ENCODE results near the gene CACNA2D3. TPM values are rescaled to one million over a fixed set of nuclear protein-coding genes. Genes with fewer than 3 reads are reported as not detected.
"Not testable (repeated sequence)": the region's sequence is repeated elsewhere in the genome, so short reads cannot be mapped to it uniquely, and the experiment has no call there.

CACNA2D3 gene
- total RNA-seq, 2 donors from 2014 or later = 1.1 to 5.9 TPM

DNA sequence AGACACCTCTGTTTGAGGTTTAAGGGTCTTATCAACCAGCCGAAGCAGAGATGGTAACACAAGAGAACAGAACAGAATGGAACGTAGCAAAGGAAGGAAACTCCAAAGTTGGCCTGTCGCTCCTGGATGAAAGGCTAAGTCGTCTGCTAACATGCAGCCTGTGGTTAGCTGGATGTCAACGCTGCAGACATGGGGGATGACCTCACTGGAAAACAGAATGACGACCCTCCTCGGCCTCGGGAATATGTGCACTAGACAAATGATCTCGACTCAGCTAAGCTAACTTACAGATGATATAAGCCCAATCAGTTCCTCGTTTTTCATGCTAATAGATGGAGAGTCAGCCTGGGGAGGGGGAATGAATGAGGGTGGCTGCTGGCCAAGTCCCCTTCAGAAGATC, 983.3 kb downstream of the CACNA2D3 start:
- TF ChIP-seq, protein P1, sequence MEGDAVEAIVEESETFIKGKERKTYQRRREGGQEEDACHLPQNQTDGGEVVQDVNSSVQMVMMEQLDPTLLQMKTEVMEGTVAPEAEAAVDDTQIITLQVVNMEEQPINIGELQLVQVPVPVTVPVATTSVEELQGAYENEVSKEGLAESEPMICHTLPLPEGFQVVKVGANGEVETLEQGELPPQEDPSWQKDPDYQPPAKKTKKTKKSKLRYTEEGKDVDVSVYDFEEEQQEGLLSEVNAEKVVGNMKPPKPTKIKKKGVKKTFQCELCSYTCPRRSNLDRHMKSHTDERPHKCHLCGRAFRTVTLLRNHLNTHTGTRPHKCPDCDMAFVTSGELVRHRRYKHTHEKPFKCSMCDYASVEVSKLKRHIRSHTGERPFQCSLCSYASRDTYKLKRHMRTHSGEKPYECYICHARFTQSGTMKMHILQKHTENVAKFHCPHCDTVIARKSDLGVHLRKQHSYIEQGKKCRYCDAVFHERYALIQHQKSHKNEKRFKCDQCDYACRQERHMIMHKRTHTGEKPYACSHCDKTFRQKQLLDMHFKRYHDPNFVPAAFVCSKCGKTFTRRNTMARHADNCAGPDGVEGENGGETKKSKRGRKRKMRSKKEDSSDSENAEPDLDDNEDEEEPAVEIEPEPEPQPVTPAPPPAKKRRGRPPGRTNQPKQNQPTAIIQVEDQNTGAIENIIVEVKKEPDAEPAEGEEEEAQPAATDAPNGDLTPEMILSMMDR (IDR thresholded peaks at IDR 0.05) = no peak
- no peak for TF ChIP-seq POLR2A (IDR thresholded peaks at IDR 0.05)
- TF ChIP-seq POLR2AphosphoS5 (IDR thresholded peaks at IDR 0.05) = no peak
- no peaks in the 10 kb centered on the region for H3K36me3 ChIP-seq
- no peaks in the 10 kb centered on the region for H3K9me3 ChIP-seq
- WGBS = 89% methylated on average over 10 of the region's 10 CpGs
- DNase-seq (ENCODE audit: low spot score) = no peak
- H3K4me3 ChIP-seq = no peak overlapping the region
- intact Hi-C loops (cut with DNase I) = no loop called here
- no peaks in the 10 kb centered on the region for H3K27me3 ChIP-seq (replicated peaks; ENCODE audit: insufficient read depth)
- H3K27ac ChIP-seq = no peak overlapping the region
- no peaks in the 10 kb centered on the region for H3K4me1 ChIP-seq (replicated peaks)

DNA sequence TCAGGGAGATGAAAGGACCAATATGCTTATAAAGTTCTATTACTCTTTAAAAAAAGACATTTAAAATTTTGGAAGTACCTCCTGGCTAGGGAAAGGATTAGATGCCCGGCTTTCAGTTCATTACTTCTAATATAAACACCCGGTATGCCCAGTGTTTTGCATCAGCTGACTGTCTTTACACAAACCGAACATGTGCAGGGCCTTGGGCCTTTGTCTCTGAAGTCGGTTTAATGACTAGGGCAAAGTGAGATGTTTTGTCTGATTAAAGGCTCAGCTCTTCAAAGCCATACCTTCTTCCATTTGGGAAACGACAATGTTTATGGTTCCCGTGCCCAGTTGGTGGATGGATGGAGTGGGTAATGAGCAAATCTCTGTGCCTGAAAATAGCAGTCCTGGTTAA, 984.8 kb downstream of the CACNA2D3 start:
- no peaks in the 10 kb centered on the region for H3K27me3 ChIP-seq (replicated peaks; ENCODE audit: insufficient read depth)
- H3K4me1 ChIP-seq (replicated peaks) = no peaks in the 10 kb centered on the region
- DNase-seq (ENCODE audit: low spot score) = no peak
- no peaks in the 10 kb centered on the region for H3K36me3 ChIP-seq
- 36% methylated on average over 6 of the region's 6 CpGs for WGBS
- TF ChIP-seq POLR2A (IDR thresholded peaks at IDR 0.05) = no peak
- TF ChIP-seq POLR2AphosphoS5 (IDR thresholded peaks at IDR 0.05) = no peak
- TF ChIP-seq, protein P1 (IDR thresholded peaks at IDR 0.05) = no peak
- H3K4me3 ChIP-seq = no peak overlapping the region
- H3K27ac ChIP-seq = no peak overlapping the region
- intact Hi-C loops (cut with DNase I) = no loop called here
- no peaks in the 10 kb centered on the region for H3K9me3 ChIP-seq

DNA sequence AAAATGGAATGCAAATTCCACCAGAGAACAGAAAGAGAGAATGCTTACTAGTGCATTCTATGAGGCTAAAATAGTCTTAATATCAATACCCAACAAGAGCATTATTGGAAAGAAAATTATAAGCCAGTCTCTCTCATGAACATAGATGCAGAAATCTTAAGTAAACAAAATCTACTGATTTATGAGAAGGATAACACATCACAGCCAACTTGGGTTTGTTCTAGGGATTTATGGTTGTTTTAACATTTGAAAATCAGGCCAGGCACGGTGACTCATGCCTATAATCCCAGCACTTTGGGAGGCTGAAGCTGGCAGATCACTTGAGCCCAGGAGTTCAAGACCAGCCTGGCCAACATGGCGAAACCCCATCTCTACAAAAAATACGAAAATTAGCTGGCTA, 989.6 kb downstream of the CACNA2D3 start:
- DNase-seq (ENCODE audit: low spot score); H3K27me3 ChIP-seq (replicated peaks; ENCODE audit: insufficient read depth); H3K36me3 ChIP-seq; H3K27ac ChIP-seq; H3K4me3 ChIP-seq; H3K4me1 ChIP-seq (replicated peaks); intact Hi-C loops (cut with DNase I); H3K9me3 ChIP-seq: not testable (repeated sequence)
- 22% methylated on average over 3 of the region's 3 CpGs for WGBS
- TF ChIP-seq POLR2AphosphoS5 (IDR thresholded peaks at IDR 0.05) = peak; percentile 32

DNA sequence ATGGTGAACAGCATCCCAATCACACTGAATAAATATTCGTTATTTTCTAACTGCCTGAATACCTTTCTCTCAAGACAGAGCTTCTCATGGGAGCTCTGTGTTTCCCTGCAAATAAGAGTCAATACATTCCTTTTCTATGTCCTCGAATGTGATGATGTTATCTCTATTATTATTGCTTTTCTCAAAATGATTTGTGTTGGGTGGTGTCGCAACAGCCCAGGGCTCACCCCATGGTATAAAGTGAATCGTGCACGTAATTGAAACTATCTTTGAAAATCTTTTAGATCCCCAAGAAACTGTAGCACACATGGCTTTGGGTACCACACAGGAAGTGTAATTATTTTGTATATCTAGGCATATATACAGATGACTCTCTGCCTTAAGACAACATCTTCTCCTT, 996.1 kb downstream of the CACNA2D3 start:
- Histone ChIP-seq H3K27ac (no peak overlapping the region), H3K27me3 (replicated peaks; ENCODE audit: insufficient read depth) (no peaks in the 10 kb centered on the region), H3K4me3 (no peak overlapping the region), H3K4me1 (replicated peaks) (no peaks in the 10 kb centered on the region), H3K36me3 (no peaks in the 10 kb centered on the region), H3K9me3 (no peaks in the 10 kb centered on the region)
- DNase-seq (ENCODE audit: low spot score) = no peak
- intact Hi-C loops (cut with DNase I) = no loop called here
- WGBS = 65% methylated on average over 5 of the region's 5 CpGs
- TF ChIP-seq, protein P1 (IDR thresholded peaks at IDR 0.05) = no peak
- no peak for TF ChIP-seq POLR2A (IDR thresholded peaks at IDR 0.05)
- TF ChIP-seq POLR2AphosphoS5 (IDR thresholded peaks at IDR 0.05) = no peak

DNA sequence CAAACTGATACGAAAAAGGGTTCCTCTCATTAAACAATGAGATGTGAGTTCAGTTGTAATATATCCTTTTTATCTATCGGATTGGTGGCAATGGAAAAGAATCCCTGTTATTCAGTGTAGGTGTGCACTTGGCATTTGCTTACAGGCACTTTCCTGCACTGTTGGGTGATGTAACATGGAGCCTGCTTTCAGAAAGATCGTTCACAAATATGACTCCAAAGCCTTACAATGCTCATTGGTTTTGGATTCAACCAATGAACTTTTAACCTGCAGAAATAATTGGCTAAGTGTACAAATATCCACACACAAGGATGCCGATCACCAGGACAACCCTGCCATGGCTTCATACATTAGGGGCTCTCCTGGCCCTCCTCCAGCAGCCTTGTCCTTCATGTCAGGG, 996.9 kb downstream of the CACNA2D3 start:
- DNase-seq (ENCODE audit: low spot score) = no peak
- H3K36me3 ChIP-seq = no peaks in the 10 kb centered on the region
- H3K27ac ChIP-seq = no peak overlapping the region
- intact Hi-C loops (cut with DNase I) = no loop called here
- WGBS = 79% methylated on average over 4 of the region's 4 CpGs
- H3K27me3 ChIP-seq (replicated peaks; ENCODE audit: insufficient read depth) = no peaks in the 10 kb centered on the region
- no peak overlapping the region for H3K4me3 ChIP-seq
- no peaks in the 10 kb centered on the region for H3K4me1 ChIP-seq (replicated peaks)
- TF ChIP-seq POLR2A (IDR thresholded peaks at IDR 0.05) (no peak), POLR2AphosphoS5 (IDR thresholded peaks at IDR 0.05) (no peak)
- TF ChIP-seq, protein P1 (IDR thresholded peaks at IDR 0.05) = no peak
- H3K9me3 ChIP-seq = no peaks in the 10 kb centered on the region
